Activated naive CD4-positive, alpha-beta T cell treated with Interleukin-2 at 50 U/mL for 16 hours (primary cell): ENCODE data around the gene WDR38.

Source experiments
- DNase-seq: peaks from one replicate; pipeline ENCODE4 v3.0.0-alpha.2; 2020

WDR38 gene, protein sequence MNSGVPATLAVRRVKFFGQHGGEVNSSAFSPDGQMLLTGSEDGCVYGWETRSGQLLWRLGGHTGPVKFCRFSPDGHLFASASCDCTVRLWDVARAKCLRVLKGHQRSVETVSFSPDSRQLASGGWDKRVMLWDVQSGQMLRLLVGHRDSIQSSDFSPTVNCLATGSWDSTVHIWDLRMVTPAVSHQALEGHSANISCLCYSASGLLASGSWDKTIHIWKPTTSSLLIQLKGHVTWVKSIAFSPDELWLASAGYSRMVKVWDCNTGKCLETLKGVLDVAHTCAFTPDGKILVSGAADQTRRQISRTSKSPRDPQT

DNA sequence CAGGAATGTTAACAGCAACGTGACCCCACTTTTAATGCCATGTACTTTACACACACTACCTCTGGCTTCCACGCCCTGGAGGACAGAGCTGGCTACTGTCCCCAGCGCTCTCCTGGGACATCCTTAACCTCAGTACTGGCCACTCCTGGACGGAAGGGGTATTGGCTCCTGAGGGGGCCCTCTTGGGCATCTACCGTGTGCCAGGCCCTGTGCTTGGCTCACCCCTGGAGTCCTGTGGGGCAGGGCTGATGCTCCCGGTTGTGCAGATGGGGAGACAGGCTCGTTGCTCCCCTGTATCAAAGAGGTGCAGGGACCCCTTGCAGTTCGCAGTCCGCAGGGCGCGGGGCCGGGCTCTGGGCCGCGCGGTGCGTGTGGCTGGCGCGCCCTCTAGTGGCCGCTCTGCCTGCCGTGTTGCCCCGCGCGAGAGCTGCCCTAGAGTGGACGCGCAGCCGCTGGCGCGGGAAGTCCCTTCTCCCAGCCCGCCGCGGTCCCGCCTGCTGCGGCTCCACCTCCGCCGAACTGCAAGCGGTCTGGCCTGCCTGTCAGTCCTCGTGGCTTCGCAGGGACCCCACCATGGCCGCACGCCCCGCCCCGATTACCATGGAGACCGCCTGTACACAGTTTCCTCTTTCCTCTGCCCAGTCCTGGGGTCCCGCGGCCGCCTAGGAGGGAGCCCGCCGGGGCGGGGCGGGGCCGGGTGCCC, at the start of gene WDR38:
Gene WDR38, plus strand, starts transcription at position 632 of the 703 bp plus-strand sequence. CDS start 72 bp downstream, outside the sequence.
- peak; percentile 81 for DNase-seq

DNA sequence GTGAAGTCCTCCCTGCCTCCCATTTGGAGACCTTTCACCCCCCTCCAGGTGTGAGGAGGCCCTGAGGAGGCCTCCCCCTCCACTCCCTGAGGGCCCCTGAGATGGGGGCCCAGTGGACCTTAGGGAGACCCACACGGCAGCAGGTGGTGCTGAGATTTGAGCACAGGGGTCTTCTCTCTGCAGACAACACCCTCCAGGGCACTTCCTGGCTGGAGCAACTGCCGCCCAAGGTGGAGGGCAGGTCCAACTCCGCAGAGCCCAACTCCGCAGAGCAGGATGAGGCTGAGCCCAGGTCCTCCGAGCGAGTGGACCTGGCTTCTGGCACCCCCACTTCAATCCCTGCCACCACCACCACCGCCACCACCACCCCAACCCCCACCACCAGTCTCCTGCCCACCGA, 49.3 kb upstream of the WDR38 start:
- no peak for DNase-seq

DNA sequence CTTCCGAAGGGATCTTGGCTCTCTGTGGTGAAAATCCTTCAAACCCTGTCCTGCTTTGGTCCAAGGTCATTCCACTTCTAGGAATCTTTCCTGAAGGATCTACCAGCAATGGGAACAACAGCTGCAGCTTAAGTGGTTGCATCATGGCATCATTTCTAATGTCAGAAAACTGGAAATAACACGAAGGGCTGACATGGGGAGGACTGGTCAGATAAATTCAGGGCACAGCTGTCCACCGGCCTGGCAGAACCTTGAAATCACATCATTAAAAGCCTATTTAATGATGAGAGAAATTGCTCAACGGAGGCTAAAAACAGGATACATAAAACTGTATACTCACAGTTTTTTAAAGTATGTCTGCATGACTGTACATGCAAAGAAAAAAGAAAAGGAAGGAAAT, 48.1 kb upstream of the WDR38 start:
- DNase-seq: no peak

DNA sequence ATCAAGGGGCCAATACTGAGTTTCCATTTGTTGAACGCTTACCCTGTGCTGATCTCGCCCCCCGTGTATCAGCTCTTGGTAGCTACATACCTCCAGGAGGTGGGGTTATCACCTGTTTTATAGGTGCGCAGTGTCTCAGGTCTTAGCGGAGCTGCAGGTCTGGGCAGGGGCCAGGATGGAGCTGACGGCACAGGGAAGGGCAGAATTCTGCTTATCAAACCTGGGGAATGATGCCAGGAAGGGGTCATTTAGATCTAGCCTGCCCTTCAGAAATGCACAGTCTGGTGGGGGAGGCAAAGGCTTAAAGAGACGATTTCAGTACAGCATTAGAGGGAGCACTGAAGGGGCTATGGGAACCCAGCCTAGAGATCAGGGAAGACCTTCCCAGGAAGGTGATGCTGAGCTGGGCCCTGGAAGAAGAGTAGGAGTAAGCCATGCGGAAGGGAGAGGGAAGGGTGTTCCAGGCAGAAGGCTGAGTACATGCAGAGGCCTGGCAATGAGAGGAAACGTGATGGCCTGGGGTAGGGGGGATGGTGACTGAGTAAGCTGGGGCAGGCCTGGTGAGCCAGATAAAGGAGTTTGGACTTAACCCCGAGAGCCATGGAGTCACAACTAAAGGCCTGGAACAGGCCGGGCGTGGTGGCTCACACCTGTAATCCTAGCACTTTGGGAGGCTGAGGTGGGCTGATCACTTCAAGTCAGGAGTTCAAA, 44.9 kb upstream of the WDR38 start:
- DNase-seq: no peak

DNA sequence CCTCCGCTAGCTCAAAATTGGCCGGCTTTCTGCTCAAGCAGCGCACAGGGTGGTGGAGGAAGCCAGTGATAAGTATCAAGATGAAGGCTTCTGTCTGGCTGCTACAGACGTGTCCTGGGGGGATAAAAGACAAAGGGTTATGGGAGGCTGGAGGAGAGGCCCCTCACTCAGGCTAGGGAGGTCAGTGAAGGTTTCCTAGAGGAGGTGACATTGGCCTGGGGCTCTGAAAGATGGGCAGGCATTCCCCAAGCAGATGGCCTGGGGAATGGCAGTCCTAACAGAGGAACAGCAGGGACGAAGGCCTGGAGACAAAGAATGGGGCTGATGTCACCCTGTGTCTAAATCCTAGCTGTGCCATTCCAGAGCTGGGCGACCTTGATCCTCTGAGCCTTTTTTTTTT, 44.0 kb upstream of the WDR38 start:
- DNase-seq: no peak

DNA sequence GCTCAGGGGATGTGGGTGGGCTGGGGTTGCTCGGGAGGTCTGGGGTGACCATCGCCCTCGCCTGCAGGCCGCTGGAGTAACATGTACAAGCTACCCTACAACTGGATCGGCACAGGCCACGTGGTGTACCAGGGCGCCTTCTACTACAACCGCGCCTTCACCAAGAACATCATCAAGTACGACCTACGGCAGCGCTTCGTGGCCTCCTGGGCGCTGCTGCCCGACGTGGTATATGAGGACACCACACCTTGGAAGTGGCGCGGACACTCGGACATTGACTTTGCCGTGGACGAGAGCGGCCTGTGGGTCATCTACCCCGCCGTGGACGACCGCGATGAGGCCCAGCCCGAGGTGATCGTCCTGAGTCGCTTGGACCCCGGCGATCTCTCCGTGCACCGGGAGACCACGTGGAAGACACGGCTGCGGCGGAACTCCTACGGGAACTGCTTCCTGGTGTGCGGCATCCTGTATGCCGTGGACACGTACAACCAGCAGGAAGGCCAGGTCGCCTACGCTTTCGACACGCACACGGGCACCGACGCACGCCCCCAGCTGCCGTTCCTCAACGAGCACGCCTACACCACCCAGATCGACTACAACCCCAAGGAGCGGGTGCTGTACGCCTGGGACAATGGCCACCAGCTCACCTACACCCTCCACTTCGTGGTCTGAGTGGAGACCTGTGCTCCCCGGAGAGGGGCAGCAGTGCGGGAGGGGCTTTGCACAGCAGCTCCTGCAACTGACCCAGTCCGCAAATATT, 43.3 kb upstream of the WDR38 start:
- DNase-seq: no peak

DNA sequence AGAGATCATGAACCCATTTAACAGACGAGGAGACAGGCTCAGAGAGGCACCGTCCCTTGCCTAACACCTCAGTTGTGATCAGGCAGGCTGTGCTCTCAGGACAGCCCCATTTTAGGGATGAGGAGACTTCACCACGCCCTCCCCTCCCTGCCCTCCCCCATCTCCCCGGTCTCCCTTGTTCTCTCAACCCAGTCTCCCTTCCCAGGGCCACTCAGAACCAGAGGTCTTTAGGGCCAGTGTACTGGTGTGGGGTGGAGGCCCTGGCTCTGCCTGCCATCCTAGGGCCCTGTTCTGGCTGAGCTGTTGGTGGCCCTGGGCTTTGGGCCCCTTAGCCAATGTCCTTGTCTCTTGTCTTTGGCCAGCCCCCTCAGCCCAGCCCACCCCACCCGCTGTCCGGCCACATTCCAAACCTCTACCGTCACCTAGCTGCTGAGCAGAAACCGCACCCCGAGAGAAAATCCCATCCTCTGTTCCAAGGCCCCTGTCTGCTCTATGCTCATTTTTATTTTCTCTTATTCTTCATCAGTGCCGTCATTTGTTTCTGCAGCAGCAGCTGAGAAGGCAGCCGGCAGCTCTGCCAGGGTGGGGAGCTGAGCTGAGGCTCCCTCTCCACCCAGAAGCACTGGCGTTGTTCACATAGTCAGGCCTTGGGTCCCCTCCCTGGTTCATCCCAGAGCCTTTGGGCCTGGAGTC, 42.5 kb upstream of the WDR38 start:
- no peak for DNase-seq

DNA sequence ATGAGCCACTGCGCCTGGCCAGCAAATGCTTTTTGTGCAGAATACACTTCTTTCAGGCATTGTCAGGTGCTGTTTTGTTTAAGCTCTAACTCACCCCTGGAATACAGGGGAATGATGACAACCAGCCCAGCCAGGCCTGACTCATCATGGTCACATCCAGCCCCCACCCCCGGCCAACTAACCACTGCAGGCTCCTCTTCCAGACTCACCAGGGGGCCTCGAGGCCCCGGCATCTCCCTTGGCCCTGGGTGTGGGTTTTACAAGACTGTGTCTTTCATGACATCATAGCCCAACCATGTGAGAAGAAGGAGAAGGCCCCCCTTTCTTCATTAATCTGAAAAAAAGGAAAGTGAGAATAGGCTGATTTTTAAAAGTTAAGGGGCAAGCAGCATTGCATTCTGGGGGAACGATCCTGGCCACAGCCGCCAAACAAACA, 40.8 kb upstream of the WDR38 start:
- no peak for DNase-seq

DNA sequence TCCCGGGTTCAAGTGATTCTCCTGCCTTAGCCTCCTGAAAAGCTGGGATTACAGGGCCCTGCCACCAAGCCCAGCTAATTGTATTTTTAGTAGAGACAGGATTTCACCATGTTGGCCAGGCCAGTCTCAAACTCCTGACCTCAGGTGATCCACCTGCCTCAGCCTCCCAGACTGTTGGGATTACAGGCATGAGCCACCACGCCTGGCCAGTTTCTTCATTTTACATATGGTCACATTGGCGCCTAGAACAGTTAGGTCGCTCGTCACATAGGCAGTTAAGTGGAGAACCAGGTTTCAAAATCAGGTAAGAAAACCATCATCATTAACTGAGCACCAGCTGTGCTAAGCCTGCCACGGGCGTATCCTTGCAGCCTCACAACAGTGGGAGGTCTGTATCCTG, 40.2 kb upstream of the WDR38 start:
- DNase-seq: no peak

DNA sequence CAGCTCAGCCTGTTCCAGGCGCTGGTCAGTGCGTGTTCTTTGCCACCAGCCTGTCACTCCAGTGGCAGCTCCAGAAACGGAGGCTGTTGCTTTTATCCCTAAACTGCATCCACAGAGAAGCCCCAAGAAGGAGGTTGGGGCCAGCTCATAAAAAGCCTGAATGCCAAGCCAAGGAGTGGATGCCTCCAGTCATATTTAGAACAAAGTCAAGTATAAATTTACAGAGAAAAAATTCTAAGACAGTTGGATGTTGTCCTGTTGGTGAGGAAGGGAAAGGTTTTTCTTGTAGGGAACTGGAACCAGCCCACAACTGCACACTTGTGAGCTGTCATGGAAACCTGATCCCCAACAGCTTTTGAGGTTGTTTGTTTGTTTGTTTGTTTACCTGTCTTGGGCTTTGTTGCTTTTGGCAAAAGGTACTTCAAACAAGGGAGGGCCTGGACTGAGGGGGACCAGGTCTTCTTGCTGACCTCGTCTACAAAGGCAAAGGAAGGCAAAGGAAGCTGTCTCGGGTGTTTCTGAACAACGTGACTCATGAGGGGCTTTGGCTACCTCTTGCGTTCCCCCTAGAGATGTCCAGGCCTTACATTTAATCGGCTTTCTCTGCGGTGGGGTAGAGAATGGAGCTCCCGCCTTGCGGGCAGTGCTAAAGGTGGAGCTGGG, 39.6 kb upstream of the WDR38 start:
- DNase-seq: no peak

DNA sequence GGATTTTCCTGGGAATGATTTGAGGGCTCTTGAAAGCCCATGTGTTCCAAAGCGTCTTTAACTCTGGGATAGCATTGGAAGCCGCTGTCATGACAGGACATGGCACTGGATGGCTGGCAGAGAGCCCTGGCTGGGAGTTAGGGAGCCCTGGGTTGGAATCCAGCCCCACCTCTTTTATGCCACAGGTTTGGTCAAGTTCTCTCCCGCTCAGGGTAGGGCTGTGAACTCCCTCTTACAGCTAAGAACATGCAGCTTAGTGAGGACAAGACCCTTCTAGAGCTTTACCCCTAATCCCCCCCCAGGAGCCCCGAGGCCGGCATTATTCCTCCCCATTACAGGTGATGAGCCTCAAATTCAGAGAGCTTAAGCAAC, 39.1 kb upstream of the WDR38 start:
- no peak for DNase-seq

DNA sequence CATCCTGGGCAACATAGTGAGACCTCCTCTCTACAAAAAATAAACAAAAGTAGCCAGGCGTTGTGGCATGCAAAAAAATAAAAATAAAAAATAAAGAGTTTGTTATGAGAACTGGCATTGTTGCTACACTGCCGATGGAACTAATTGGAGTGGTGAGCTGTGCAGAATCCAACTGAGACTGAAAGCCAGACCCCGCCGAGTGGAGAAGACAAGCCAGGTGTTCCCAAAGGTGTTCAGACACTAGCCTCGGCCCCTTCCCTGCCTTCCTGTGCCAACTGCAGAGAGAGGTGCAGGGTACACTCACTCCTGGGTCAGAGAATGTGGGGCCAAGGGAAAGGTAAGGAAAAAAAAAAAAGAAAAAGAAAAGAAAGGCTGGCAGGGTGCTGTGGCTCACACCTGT, 37.7 kb upstream of the WDR38 start:
- DNase-seq: no peak

DNA sequence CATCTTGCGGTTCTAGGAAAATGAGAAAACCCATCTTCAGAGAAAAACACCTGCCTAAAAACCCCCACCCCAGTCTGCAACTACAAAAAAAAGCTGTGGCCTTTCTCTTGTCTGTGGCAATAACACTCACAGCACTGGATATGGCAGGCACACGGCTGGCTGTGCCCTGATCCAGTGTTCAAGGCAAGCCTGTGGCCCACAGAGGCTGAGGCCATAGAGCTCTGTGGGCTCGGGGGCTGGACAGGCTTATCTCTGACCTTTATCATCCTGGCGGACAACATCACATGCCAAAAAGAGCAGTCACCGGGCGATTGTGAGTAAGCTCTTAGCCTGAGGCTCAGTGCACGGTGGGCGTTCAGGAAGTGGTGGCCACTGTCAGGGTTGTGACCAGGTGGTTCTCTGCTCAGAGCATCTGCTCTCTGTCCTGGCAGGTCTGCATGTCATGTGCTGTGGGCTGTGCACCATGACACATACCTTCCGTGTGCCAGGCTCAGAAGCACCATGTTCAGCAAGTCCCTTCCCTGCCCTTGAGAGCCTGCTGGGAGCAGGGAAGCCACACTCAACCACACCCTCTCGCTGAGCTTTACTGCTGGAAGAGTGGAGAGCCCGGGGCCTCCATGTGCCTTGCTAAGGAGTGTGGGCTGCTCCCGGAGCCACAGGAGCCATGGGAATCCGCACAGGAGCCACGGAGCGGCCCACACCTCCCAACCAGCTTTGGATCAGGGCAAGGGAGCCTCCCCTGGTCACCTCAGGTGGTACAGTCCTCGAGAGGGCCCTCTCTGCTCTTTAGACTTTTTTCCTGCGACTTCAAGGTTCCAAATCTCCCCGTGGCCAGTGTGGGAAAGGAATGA, 34.6 kb upstream of the WDR38 start:
- DNase-seq: no peak

DNA sequence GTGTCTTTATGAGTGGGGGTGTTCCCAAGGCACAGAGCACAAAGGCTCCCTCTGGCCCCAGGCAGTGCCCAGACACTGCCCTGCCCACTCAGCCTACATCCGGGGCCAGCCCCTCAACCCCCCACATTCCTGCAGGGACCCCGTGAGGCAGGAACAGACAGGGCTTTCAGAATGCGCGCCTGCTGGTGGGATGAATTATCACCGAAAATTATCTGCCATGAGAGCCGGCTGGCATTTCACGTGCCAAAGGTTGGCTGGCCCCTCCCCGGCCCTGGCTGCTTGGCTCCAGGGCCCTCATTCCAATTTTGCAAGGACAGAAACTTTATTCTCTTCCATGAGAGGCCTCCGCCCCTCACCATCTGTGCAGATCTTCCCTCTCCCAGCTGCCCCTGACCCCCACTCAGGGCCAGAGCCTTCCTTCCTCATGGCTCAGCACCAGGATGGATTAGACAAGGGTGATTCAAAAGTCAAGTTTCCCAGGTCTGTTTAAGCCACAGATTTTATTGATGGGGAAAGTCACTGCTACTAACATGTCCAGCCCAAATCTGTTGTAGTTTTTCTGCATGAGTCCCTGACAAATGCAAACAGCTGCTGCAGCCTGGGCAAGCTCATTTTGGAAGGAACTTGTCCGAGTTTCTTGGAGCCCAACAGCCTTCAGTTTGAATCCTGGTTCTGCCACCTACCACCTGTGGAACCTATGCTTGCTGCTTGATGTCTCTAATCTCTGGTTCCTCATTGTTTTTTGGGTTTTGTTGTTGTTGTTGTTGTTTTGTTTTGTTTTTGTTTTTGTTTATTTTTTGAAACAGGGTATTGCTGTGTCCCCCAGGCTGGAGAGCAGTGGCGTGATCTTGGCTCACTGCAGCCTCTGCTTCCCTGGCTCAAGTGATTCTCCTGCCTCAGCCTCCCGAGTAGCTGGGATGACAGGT, 32.3 kb upstream of the WDR38 start:
- DNase-seq: no peak

DNA sequence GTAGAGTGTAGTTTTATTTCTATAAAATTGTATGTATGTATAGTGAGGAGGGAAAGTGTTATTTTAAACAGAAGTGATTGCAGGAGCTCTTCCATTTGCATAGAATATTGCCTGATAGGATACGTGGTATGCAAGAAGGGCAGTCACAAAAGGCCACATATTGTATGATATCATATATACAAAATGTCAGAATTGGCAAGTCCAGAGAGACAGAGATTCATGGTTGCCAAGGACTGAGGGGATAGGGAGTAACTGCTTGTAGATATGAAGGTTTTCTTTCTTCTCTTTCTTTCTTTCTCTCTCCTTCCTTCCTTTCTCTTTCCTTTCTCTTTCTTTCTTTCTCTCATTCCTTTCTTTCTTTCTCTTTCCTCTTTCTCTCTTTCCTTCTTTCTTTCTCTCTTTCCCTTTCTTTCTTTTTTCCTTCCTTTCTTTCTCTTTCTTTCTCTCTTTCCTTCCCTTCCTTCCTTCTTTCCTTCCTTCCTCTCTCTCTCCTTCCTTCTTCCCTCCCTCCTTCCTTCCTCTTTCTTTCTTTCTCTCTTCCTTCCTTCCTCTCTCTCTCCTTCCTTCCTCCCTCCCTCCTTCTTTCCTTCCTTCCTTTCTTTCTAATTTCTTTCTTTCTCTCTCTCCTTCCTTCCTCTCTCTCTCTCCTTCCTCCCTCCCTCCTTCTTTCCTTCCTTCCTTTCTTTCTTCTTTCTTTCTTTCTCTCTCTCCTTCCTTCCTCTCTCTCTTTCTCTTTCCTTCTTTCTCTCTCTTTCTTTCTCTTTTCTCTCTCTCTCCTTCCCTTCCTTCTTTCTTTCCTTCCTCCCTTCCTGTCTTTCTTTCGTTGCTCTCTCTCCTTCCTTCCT, 24.5 kb upstream of the WDR38 start:
- no peak for DNase-seq

DNA sequence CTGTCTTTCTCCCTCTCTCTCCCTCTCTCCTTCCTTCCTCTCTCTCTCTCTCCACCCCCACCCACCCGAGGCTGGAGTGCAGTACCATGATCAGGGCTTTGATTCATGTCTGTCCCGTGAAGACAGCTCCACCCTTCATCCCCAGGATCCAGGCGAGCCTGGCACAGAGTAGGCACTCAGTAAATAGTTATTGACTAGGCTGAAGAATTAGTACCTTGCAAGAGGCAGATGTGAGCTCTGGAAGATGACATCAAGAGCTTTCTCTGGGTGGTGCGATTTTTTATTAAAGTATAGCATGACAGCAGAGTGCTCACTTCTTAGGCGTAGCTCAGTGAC, 24.0 kb upstream of the WDR38 start:
- no peak for DNase-seq

DNA sequence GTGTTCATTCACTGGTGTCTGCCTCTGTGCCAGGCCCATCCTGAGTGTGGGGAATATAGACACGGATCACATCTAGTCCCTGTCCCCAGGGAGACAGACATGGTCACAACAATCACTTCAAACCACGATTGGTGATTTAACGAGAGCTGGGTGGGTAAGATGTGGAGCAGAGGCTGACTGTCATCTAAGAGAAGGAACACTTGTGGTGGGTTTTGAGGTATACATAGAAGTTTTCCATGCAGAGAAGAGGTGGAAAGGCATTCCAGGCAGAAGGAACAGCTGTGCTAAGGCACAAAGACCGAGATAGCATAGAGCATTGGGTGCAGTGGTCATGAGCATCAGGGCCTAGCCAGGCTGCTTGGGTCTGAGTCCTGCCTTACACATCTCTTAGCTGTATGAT, 22.7 kb upstream of the WDR38 start:
- DNase-seq: no peak

DNA sequence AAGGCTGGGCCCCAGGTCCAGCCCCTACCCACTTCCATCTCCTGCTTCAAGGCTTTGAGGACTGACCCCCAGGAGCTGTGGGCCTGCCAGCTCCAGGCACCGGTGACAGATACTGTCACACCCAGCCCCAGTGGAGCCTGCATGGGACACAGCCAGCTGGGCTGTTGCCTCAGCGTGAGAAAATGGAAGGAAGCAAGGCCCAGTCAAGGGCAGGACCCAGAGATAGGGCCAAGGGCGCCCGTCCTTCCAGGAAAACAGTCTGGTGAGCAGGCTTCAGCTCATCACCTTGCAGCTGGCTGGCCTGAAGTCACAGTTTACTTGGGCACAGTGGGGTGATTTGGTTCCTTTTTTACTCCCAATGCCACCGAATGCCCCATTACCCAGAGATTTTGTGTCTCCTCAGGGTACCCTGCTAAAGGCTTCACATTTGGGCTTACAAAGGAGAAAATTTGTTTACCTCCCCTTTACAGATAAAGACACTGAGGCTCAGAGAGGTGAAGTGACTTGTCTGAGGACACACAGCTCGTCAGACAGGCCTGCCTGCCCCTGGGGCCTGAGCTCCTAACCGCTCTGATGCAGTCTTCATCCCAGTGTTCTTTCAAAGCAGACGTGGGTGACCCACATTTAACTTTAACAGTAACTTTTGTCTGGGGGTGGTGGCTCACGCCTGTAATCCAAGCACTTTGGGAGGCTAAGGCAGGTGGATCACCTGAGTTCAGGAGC, 21.5 kb upstream of the WDR38 start:
- DNase-seq: no peak
